A549 (cell line): ENCODE measurements around the gene MMP24.

Experiments used
- CTCF ChIP-seq: fragments of >200 bp; sonication (Bioruptor Twin); formaldehyde crosslinking; IDR thresholded peaks from 3 replicates; pipeline ENCODE4 v1.5.1; 2016
- EHF ChIP-seq: fragments of 250-450 bp; sonication (Bioruptor Pico); IDR thresholded peaks from 2 replicates; pipeline ENCODE4 v1.5.0; 2020; ENCODE audit warnings: mild to moderate bottlenecking
- HEYL ChIP-seq: fragments of 250-450 bp; sonication (Bioruptor Pico); IDR thresholded peaks from 2 replicates; pipeline ENCODE4 v1.8.0; 2021; ENCODE audit warnings: mild to moderate bottlenecking, moderate library complexity
- MAX ChIP-seq: IDR thresholded peaks from 2 replicates; pipeline ENCODE4 v1.6.1; 2012
- POLR2AphosphoS2 ChIP-seq: conservative IDR thresholded peaks from 2 replicates; pipeline ENCODE4 v1.6.1; 2012; ENCODE audit warnings: low read length, improper control_type of control experiment, inconsistent platforms
- ZNF302 ChIP-seq: fragments of 250-450 bp; sonication (Bioruptor Pico); IDR thresholded peaks from 2 replicates; pipeline ENCODE4 v1.9.0; 2021; ENCODE audit warnings: inconsistent platforms, mild to moderate bottlenecking, moderate library complexity

- peak; percentile 96 for TF ChIP-seq CTCF
- TF ChIP-seq HEYL (CRISPR knock-in tag): no peak
- TF ChIP-seq EHF (CRISPR knock-in tag): no peak
- no peak for TF ChIP-seq ZNF302
- TF ChIP-seq POLR2AphosphoS2: no peak
- peak; percentile 63 for TF ChIP-seq MAX
These were observed 77.4 kb downstream of the MMP24 start for GRCh38 chr20:35303735-35304491.
